Left ventricle myocardium inferior (tissue), 1 donor: ENCODE data around the gene HS3ST6. TPM values are rescaled to one million over a fixed set of nuclear protein-coding genes. Genes with fewer than 3 reads are reported as not detected.

Source experiments
- DNase-seq: peaks from one replicate; pipeline ENCODE4 v3.0.0-alpha.2; 2020
- H3K27ac ChIP-seq: fragments of 200-600 bp; replicated peaks from 2 replicates; pipeline ENCODE4 v1.8.0; 2021
- H3K27me3 ChIP-seq: fragments of 200-600 bp; 2 replicates; pipeline ENCODE4 v1.8.0; 2021; ENCODE audit warnings: low read depth
- H3K36me3 ChIP-seq: fragments of 200-600 bp; 2 replicates; pipeline ENCODE4 v1.8.0; 2021
- H3K4me1 ChIP-seq: fragments of 200-600 bp; 2 replicates; pipeline ENCODE4 v1.8.0; 2021
- H3K4me3 ChIP-seq: fragments of 200-600 bp; 2 replicates; pipeline ENCODE4 v1.8.0; 2021; ENCODE audit warnings: mild to moderate bottlenecking, moderate library complexity
- H3K9me3 ChIP-seq: fragments of 200-600 bp; replicated peaks from 2 replicates; pipeline ENCODE4 v1.8.0; 2021
- intact Hi-C: fragments of 100-400 bp; cut with micrococcal nuclease; formaldehyde crosslinking; loops from one replicate; pipeline ENCODE4 v1.11.0; 2022
- long read RNA-seq: library from polyadenylated mRNA; unstranded; transcript quantifications from one replicate; pipeline ENCODE4 v2.0.0, GENCODE V29; 2021
- total RNA-seq: library from RNA; stranded (reverse); fragmentation: NEBNext Ultra II Directional; extraction: Animal tissue kit (Norgen Biotek cat#: 25700); gene quantifications from one replicate; pipeline ENCODE4 v1.2.1, GENCODE V29; 2021
- TF ChIP-seq, protein P1 (sequence below): fragments of 200-600 bp; IDR thresholded peaks from 2 replicates; pipeline ENCODE4 v1.8.0; 2021; ENCODE audit warnings: antibody characterized with exemption, mild to moderate bottlenecking, borderline replicate concordance
- donor health status: DM: no; HTN: yes; CAD: no; lungs with severe emphysema.

HS3ST6 gene
- not detected for total RNA-seq
- long read RNA-seq: 0 reads

DNA sequence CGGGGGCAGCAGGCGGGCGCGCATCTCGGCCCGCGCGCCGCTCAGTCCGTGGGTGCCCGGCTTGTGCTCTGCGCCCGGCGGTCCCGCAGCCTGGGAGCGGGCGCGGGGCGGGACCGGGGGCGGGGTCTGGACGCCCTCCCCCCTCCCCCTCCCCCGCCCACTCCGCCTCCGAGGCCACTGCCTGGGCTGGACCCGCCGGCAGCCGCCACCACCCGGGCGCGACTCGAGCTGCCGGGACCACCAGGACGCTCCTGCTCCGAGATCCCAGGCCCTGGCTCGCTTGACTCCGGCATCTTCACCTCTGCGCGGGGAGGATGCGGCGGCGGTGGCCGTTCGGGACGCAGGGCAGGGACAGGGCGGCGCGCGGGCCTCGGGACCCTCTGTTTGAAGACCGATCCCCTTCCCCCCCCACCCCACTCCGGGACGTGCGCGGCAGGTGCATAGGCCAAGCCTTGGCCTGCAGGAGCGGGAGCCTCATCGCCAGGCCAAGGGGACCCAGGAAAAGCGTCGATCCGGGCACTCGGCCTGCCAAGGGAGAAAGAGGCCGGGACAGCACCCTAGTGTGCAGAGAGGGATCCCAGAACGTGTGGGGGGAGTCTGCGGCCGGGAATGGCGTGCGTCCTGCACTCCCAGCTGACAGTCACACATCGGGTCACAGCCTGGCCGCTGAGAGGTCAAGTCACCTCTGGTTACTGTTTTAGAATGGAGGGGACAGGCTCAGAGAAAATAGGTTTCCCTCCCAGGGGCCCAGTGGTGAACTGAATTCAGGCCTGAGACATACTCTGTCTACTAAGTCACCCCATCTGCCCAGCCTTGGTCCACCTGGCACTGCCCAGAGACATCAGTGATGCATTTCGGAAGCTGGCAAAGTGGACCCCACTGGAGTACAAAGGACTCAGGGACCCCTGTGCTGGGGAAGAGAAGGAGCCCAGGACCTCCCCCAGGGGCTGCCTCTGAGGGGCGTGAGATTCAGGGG, at the start of gene HS3ST6:
HS3ST6 (minus strand) TSS at position 65 of the 976 bp plus-strand sequence. CDS start 92 bp downstream, outside the sequence.
- intact Hi-C loops: no loop called here
- no peaks in the 10 kb centered on the region for H3K36me3 ChIP-seq
- TF ChIP-seq, protein P1, sequence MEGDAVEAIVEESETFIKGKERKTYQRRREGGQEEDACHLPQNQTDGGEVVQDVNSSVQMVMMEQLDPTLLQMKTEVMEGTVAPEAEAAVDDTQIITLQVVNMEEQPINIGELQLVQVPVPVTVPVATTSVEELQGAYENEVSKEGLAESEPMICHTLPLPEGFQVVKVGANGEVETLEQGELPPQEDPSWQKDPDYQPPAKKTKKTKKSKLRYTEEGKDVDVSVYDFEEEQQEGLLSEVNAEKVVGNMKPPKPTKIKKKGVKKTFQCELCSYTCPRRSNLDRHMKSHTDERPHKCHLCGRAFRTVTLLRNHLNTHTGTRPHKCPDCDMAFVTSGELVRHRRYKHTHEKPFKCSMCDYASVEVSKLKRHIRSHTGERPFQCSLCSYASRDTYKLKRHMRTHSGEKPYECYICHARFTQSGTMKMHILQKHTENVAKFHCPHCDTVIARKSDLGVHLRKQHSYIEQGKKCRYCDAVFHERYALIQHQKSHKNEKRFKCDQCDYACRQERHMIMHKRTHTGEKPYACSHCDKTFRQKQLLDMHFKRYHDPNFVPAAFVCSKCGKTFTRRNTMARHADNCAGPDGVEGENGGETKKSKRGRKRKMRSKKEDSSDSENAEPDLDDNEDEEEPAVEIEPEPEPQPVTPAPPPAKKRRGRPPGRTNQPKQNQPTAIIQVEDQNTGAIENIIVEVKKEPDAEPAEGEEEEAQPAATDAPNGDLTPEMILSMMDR: no peak
- no peak for DNase-seq
- peak within 1 kb of the TSS; percentile 37 for H3K4me3 ChIP-seq
- H3K27ac ChIP-seq: no peak within 1 kb of the TSS
- peaks cover 99% of the 10 kb centered on the region for H3K27me3 ChIP-seq
- H3K4me1 ChIP-seq: peaks cover 10% of the 10 kb centered on the region
- no peaks in the 10 kb centered on the region for H3K9me3 ChIP-seq

DNA sequence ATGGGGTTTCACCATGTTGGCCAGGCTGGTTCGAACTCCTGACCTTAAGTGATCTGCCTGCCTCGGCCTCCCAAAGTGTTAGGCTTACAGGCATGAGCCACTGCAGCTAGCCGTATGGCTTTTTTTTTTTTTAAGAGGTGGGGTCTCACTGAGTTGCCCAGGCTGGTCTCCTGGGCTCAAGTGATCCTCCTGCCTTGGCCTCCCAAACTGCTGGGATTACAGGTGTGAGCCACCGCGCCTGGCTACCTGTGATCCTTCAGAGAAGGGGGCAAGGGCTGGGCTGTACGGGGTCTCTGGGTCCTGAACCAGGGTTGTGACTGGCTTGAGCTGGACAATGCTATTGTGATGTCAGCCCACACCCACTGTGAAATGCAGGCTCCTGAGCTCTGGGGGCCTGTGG, 48.2 kb upstream of the HS3ST6 start, which contains the start of gene RNF151:
RNF151 (plus strand) TSS at position 397 of the 400 bp plus-strand sequence. CDS start 26 bp downstream, outside the sequence.
- Histone ChIP-seq H3K9me3 (no peaks in the 10 kb centered on the region), H3K36me3 (peaks cover 23% of the 10 kb centered on the region), H3K4me1 (peaks cover 52% of the 10 kb centered on the region), H3K27me3 (no peaks in the 10 kb centered on the region), H3K4me3 (peak within 1 kb of the TSS; percentile 94), H3K27ac (peak within 1 kb of the TSS; percentile 97)
- TF ChIP-seq, protein P1: no peak
- DNase-seq: peak; percentile 12
- intact Hi-C loops: no loop called here

GRCh38 chr16:1965396-1966001, 47.3 kb upstream of the HS3ST6 start:
- Histone ChIP-seq H3K27me3 (no peaks in the 10 kb centered on the region), H3K36me3 (peaks cover 28% of the 10 kb centered on the region), H3K9me3 (no peaks in the 10 kb centered on the region), H3K27ac (peak overlapping the region; percentile 97), H3K4me3 (peak overlapping the region; percentile 94), H3K4me1 (peaks cover 52% of the 10 kb centered on the region)
- intact Hi-C loops: no loop called here
- TF ChIP-seq, protein P1: no peak
- DNase-seq: peak; percentile 21

GRCh38 chr16:1964506-1965395, 46.5 kb upstream of the HS3ST6 start, which contains the start of gene RPS2:
RPS2 (minus strand) TSS chr16:1964826; CDS start chr16:1964625, 201 bp downstream.
- intact Hi-C loops: no loop called here
- peak; percentile 100 for DNase-seq

More at GRCh38 chr16:1964506-1965395, 46.5 kb upstream of the HS3ST6 start, which contains the start of gene RPS2:
- peak within 1 kb of the TSS; percentile 97 for H3K27ac ChIP-seq
- peaks cover 28% of the 10 kb centered on the region for H3K36me3 ChIP-seq
- H3K4me1 ChIP-seq: peaks cover 57% of the 10 kb centered on the region
- peak within 1 kb of the TSS; percentile 94 for H3K4me3 ChIP-seq
- TF ChIP-seq, protein P1: no peak
- H3K9me3 ChIP-seq: no peaks in the 10 kb centered on the region
- no peaks in the 10 kb centered on the region for H3K27me3 ChIP-seq
